Panc1 (cell line): ENCODE results near the gene CELSR2. TPM values are rescaled to one million over a fixed set of nuclear protein-coding genes. Genes with fewer than 3 reads are reported as not detected.

Experiments used
- ATAC-seq: fragments of 200-7000 bp; cut with Tn5 transposase; 2 replicates; pipeline ENCODE4 v1.9.1; 2020; ENCODE audit warnings: mild to moderate bottlenecking, moderate library complexity
- BruUV-seq: library from RNA; stranded (reverse); fragments of 400-500 nt; replicated peaks from 2 replicates; lab custom pipeline; 2021; lab: Mats Ljungman, UMichigan
- CTCF ChIA-PET: fragments of 300-600 bp; sonication (Branson Sonifier 250); formaldehyde crosslinking; loops from one replicate; lab custom pipeline; 2022; ENCODE audit warnings: antibody characterized with exemption; lab: Charles Lee
- POLR2A ChIA-PET: fragments of 300-600 bp; sonication (Branson Sonifier 250); formaldehyde crosslinking; loops from one replicate; lab custom pipeline; 2022; ENCODE audit warnings: antibody characterized with exemption; lab: Charles Lee
- DNase-seq: peaks from one replicate; pipeline ENCODE4 v3.0.0-alpha.2; 2010; ENCODE audit warnings: low read depth, low spot score
- H3K27ac ChIP-seq: 2 replicates; pipeline ENCODE4 v1.5.1; 2011; ENCODE audit warnings: mild to moderate bottlenecking, low read length, inconsistent platforms
- H3K27me3 ChIP-seq: fragments of 200-500 bp; sonication (Bioruptor generic); 2 replicates; pipeline ENCODE4 v1.6.0; 2014; ENCODE audit warnings: low read length, inconsistent platforms; ENCODE audit not compliant: control insufficient read depth, insufficient read depth
- H3K36me3 ChIP-seq: fragments of 200-500 bp; sonication (Bioruptor generic); 2 replicates; pipeline ENCODE4 v1.5.1; 2014; ENCODE audit warnings: inconsistent platforms, mild to moderate bottlenecking, low read length, moderate library complexity; ENCODE audit not compliant: control insufficient read depth, insufficient read depth
- H3K4me1 ChIP-seq: 2 replicates; pipeline ENCODE4 v1.5.1; 2011; ENCODE audit warnings: inconsistent platforms, mild to moderate bottlenecking, low read length, moderate library complexity; ENCODE audit not compliant: control insufficient read depth, insufficient read depth
- H3K4me3 ChIP-seq, 2 experiments: 2 replicates each; pipeline ENCODE4 v1.5.1; 2011 to 2012; ENCODE audit warnings: low read depth in 2 of 2, low read length in 2 of 2, mild to moderate bottlenecking in 2 of 2, inconsistent platforms in 1 of 2, moderate library complexity in 1 of 2
- H3K9me3 ChIP-seq: fragments of 200-500 bp; sonication (Bioruptor generic); 2 replicates; pipeline ENCODE4 v1.5.1; 2014; ENCODE audit warnings: low read depth, mild to moderate bottlenecking, inconsistent platforms, low read length, moderate library complexity; ENCODE audit not compliant: control insufficient read depth, insufficient read depth
- CTCF ChIP-seq: fragments of 450-650 bp; IDR thresholded peaks from 2 replicates; pipeline ENCODE4 v1.5.1; 2017; ENCODE audit warnings: mild to moderate bottlenecking
- POLR2AphosphoS5 ChIP-seq: IDR thresholded peaks from 2 replicates; pipeline ENCODE4 v1.6.1; 2012; ENCODE audit warnings: mild to moderate bottlenecking, low read depth, low read length, moderate library complexity
- REST ChIP-seq, 2 experiments: IDR thresholded peaks; 2 replicates each; pipeline ENCODE4 v1.6.1; 2011 to 2012; ENCODE audit warnings: low read depth in 2 of 2, control low read depth in 1 of 2, low read length in 1 of 2, mild to moderate bottlenecking in 1 of 2, moderate library complexity in 1 of 2; ENCODE audit not compliant: insufficient read depth in 1 of 2
- SIN3A ChIP-seq: IDR thresholded peaks from 2 replicates; pipeline ENCODE4 v1.6.1; 2012; ENCODE audit warnings: low read depth, mild to moderate bottlenecking, low read length, moderate library complexity, borderline replicate concordance; ENCODE audit not compliant: insufficient read depth
- TCF7L2 ChIP-seq: IDR thresholded peaks from 2 replicates; pipeline ENCODE4 v1.6.1; 2011; ENCODE audit warnings: mild to moderate bottlenecking, low read depth, low read length, inconsistent platforms
- in situ Hi-C: cut with HindIII; loops from 2 replicates; pipeline ENCODE4 v1.10.0; 2016; ENCODE audit warnings: low sequenced_read_pairs, low pct_unique_long_range_greater_than_20kb
- intact Hi-C: fragments of 100-400 bp; cut with micrococcal nuclease; formaldehyde crosslinking; loops from one replicate; pipeline ENCODE4 v1.10.0; 2022; ENCODE audit not compliant: unreplicated experiment
- total RNA-seq: library from RNA; stranded (reverse); gene quantifications from one replicate; pipeline ENCODE4 v1.2.1, GENCODE V29; 2021; ENCODE audit not compliant: unreplicated experiment

Gene CELSR2
- total RNA-seq, 1 experiment from 2014 or later: 4.1 TPM

GRCh38 chr1:109273570-109274288 lies 24.4 kb downstream of the CELSR2 start:
- CTCF ChIA-PET: no interaction called here
- Histone ChIP-seq H3K27me3 (no peaks in the 10 kb centered on the region), H3K9me3 (no peaks in the 10 kb centered on the region), H3K27ac (peak overlapping the region; percentile 71; the same call in 1 of the 2 replicates), H3K4me3 (no peak overlapping the region), H3K36me3 (no peaks in the 10 kb centered on the region), H3K4me1 (peaks cover 22% of the 10 kb centered on the region)
- ATAC-seq (no peak), DNase-seq (no peak)
- in situ Hi-C loops: no loop called here
- POLR2A ChIA-PET: no interaction called here
- BruUV-seq: no TSS peak
- intact Hi-C loops: no loop called here
- TF ChIP-seq CTCF (no peak), SIN3A (no peak), REST (IDR thresholded peaks at IDR 0.05; ENCODE audit: insufficient read depth in 1 of 2, low read depth in 2 of 2, low read length in 1 of 2) (no peak), POLR2AphosphoS5 (no peak), TCF7L2 (no peak)

GRCh38 chr1:109274533-109275476 lies 25.5 kb downstream of the CELSR2 start:
- H3K9me3 ChIP-seq: no peaks in the 10 kb centered on the region
- peak overlapping the region; percentile 71 for H3K27ac ChIP-seq
- ChIA-PET POLR2A (no interaction called here), CTCF (no interaction called here)
- H3K4me3 ChIP-seq: peak overlapping the region in 1 of 2 experiments; percentile 30; a peak in 2 of 4 replicates
- BruUV-seq: no TSS peak
- peak; percentile 87 for TF ChIP-seq TCF7L2
- no peak for TF ChIP-seq SIN3A
- no peak for TF ChIP-seq CTCF
- TF ChIP-seq REST (IDR thresholded peaks at IDR 0.05; ENCODE audit: insufficient read depth in 1 of 2, low read depth in 2 of 2, low read length in 1 of 2): no peak
- in situ Hi-C loops: no loop called here
- peak; percentile 76 for ATAC-seq
- H3K36me3 ChIP-seq: no peaks in the 10 kb centered on the region; the same call in 1 of the 2 replicates
- peaks cover 22% of the 10 kb centered on the region for H3K4me1 ChIP-seq
- no peaks in the 10 kb centered on the region for H3K27me3 ChIP-seq
- DNase-seq: no peak
- intact Hi-C loops: no loop called here
